Caco-2 (cell line): ENCODE measurements around the gene KIF20B. TPM values are rescaled to one million over a fixed set of nuclear protein-coding genes. Genes with fewer than 3 reads are reported as not detected.

Experiments used
- BruUV-seq: library from RNA; stranded (reverse); fragments of 400-500 nt; replicated peaks from 2 replicates; lab custom pipeline; 2021; lab: Mats Ljungman, UMichigan
- CTCF ChIA-PET: fragments of 300-600 bp; sonication (Branson Sonifier 250); formaldehyde crosslinking; loops from one replicate; lab custom pipeline; 2022; ENCODE audit warnings: antibody characterized with exemption; lab: Charles Lee
- POLR2A ChIA-PET: fragments of 300-600 bp; sonication (Branson Sonifier 250); formaldehyde crosslinking; loops from one replicate; lab custom pipeline; 2022; ENCODE audit warnings: antibody characterized with exemption; lab: Charles Lee
- DNase-seq, 2 experiments: peaks; one replicate each; pipeline versions ENCODE4 v3.0.0 to v3.0.0-alpha.2; 2020 to 2022
- H3K27me3 ChIP-seq: replicated peaks from 2 replicates; pipeline ENCODE4 v1.6.0; 2011; ENCODE audit warnings: low read length; ENCODE audit not compliant: control insufficient read depth, insufficient read depth
- H3K36me3 ChIP-seq: 2 replicates; pipeline ENCODE4 v1.5.1; 2011; ENCODE audit warnings: low read length; ENCODE audit not compliant: control insufficient read depth, insufficient read depth
- H3K4me1 ChIP-seq: fragments of 250-450 bp; sonication (Bioruptor Pico); 2 replicates; pipeline ENCODE4 v1.5.1; 2020; ENCODE audit warnings: mild to moderate bottlenecking
- H3K4me3 ChIP-seq: 2 replicates; pipeline ENCODE4 v1.5.1; 2011; ENCODE audit warnings: low read depth, mild to moderate bottlenecking, control low read depth, low read length
- H3K9me3 ChIP-seq: fragments of 250-450 bp; sonication (Bioruptor Pico); 2 replicates; pipeline ENCODE4 v1.5.1; 2020; ENCODE audit warnings: mild to moderate bottlenecking, moderate library complexity
- H3K27ac Mint-ChIP-seq: one replicate; pipeline ENCODE4 v1.8.0; 2022; ENCODE audit warnings: mixed read lengths; ENCODE audit not compliant: unreplicated experiment
- H3K27me3 Mint-ChIP-seq: one replicate; pipeline ENCODE4 v1.8.0; 2022; ENCODE audit warnings: mixed read lengths; ENCODE audit not compliant: insufficient read depth, unreplicated experiment
- H3K36me3 Mint-ChIP-seq: one replicate; pipeline ENCODE4 v1.8.0; 2022; ENCODE audit warnings: mild to moderate bottlenecking, mixed read lengths; ENCODE audit not compliant: insufficient read depth, unreplicated experiment
- H3K4me1 Mint-ChIP-seq: one replicate; pipeline ENCODE4 v1.8.0; 2022; ENCODE audit warnings: low read depth, mixed read lengths; ENCODE audit not compliant: unreplicated experiment
- H3K4me3 Mint-ChIP-seq: one replicate; pipeline ENCODE4 v1.8.0; 2022; ENCODE audit warnings: mild to moderate bottlenecking, moderate library complexity, mixed read lengths; ENCODE audit not compliant: unreplicated experiment
- H3K9me3 Mint-ChIP-seq: one replicate; pipeline ENCODE4 v1.8.0; 2022; ENCODE audit warnings: mixed read lengths; ENCODE audit not compliant: unreplicated experiment
- CTCF ChIP-seq, 2 experiments: fragments of 200-600 bp in 1 of 2; IDR thresholded peaks; 1 replicate in 1 of 2; 2 replicates in 1 of 2; pipeline versions ENCODE4 v1.5.1 to v1.8.0; 2011 to 2022; ENCODE audit warnings: antibody characterized with exemption in 1 of 2, control low read depth in 1 of 2, inconsistent platforms in 1 of 2, low read depth in 1 of 2, low read length in 1 of 2, mild to moderate bottlenecking in 1 of 2, moderate library complexity in 1 of 2; ENCODE audit not compliant: insufficient read depth in 1 of 2, severe bottlenecking in 1 of 2, unreplicated experiment in 1 of 2
- intact Hi-C: fragments of 100-400 bp; cut with micrococcal nuclease; formaldehyde crosslinking; loops from one replicate; pipeline ENCODE4 v1.10.0; 2022; ENCODE audit not compliant: unreplicated experiment
- total RNA-seq: library from RNA; stranded (reverse); gene quantifications from 2 replicates; pipeline ENCODE4 v1.2.3, GENCODE V29; 2022

Gene KIF20B
- total RNA-seq, 1 experiment from 2014 or later, result 43.9 TPM

GRCh38 chr10:89773081-89773480 lies 71.7 kb downstream of the KIF20B start:
- CTCF ChIA-PET, result no interaction called here

DNA sequence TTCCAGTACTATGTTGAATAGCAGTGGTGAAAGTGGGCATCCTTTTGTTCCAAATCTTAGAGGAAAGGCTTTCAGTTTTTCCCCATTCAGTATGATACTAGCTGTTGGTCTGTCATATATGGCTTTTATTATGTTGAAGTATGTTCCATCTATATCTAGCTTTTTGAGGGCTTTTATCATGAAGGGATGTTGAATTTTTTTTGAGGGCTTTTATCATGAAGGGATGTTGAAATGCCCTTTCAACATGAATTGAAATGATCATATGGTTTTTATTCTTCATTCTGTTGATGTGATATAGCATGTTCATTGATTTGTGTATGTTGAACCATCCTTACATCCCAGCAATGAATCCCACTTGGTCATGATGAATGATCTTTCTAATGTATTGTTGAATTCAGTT lies 75.3 kb downstream of the KIF20B start:
- BruUV-seq, result no TSS peak
- H3K4me1 ChIP-seq, result no peaks in the 10 kb centered on the region
- Mint-ChIP-seq H3K4me1 (no peaks in the 10 kb centered on the region), H3K36me3 (peaks cover 41% of the 10 kb centered on the region), H3K9me3 (no peaks in the 10 kb centered on the region), H3K4me3 (no peak overlapping the region), H3K27me3 (no peaks in the 10 kb centered on the region), H3K27ac (no peak overlapping the region)
- CTCF ChIA-PET, result no interaction called here
- no peaks in the 10 kb centered on the region; the same call in 1 of the 2 replicates for H3K36me3 ChIP-seq
- POLR2A ChIA-PET, result no interaction called here
- no peak overlapping the region for H3K4me3 ChIP-seq
- no peak for TF ChIP-seq CTCF (IDR thresholded peaks at IDR 0.05; ENCODE audit: insufficient read depth in 1 of 2, low read depth in 1 of 2, low read length in 1 of 2, severe bottlenecking in 1 of 2, unreplicated experiment in 1 of 2)
- no peak for DNase-seq
- intact Hi-C loops, result no loop called here
- H3K27me3 ChIP-seq, result no peaks in the 10 kb centered on the region
- 0 out of 2 replicates have a peak, but pooled peaks cover 3% of the 10 kb centered on the region for H3K9me3 ChIP-seq

More at GRCh38 chr10:89773081-89773480, 71.7 kb downstream of the KIF20B start:
- Histone ChIP-seq H3K4me1 (no peaks in the 10 kb centered on the region), H3K27me3 (no peaks in the 10 kb centered on the region), H3K36me3 (no peaks in the 10 kb centered on the region), H3K4me3 (no peak overlapping the region), H3K9me3 (0 out of 2 replicates have a peak, but pooled peaks cover 3% of the 10 kb centered on the region)
- no TSS peak for BruUV-seq
- intact Hi-C loops, result loop anchor here (5.0 kb wide), 1 partner anchor 346 kb away; no protein-coding TSS in a partner anchor
- H3K4me3 Mint-ChIP-seq, result no peak overlapping the region
- H3K4me1 Mint-ChIP-seq, result no peaks in the 10 kb centered on the region
- no peak for DNase-seq
- no peak for TF ChIP-seq CTCF (IDR thresholded peaks at IDR 0.05; ENCODE audit: insufficient read depth in 1 of 2, low read depth in 1 of 2, low read length in 1 of 2, severe bottlenecking in 1 of 2, unreplicated experiment in 1 of 2)
- no peak overlapping the region for H3K27ac Mint-ChIP-seq
- no peaks in the 10 kb centered on the region for H3K9me3 Mint-ChIP-seq
- peaks cover 52% of the 10 kb centered on the region for H3K36me3 Mint-ChIP-seq
- H3K27me3 Mint-ChIP-seq, result no peaks in the 10 kb centered on the region
- POLR2A ChIA-PET, result no interaction called here

GRCh38 chr10:89782470-89782869 lies 81.1 kb downstream of the KIF20B start:
- H3K4me3 Mint-ChIP-seq, result no peak overlapping the region
- H3K27me3 Mint-ChIP-seq, result no peaks in the 10 kb centered on the region
- Histone ChIP-seq H3K27me3 (no peaks in the 10 kb centered on the region), H3K4me3 (no peak overlapping the region), H3K4me1 (no peaks in the 10 kb centered on the region), H3K36me3 (no peaks in the 10 kb centered on the region; the same call in 1 of the 2 replicates), H3K9me3 (no peaks in the 10 kb centered on the region)
- no TSS peak for BruUV-seq
- intact Hi-C loops, result no loop called here
- no peaks in the 10 kb centered on the region for H3K4me1 Mint-ChIP-seq
- DNase-seq, result no peak
- peaks cover 13% of the 10 kb centered on the region for H3K36me3 Mint-ChIP-seq
- no peaks in the 10 kb centered on the region for H3K9me3 Mint-ChIP-seq
- no peak for TF ChIP-seq CTCF (IDR thresholded peaks at IDR 0.05; ENCODE audit: insufficient read depth in 1 of 2, low read depth in 1 of 2, low read length in 1 of 2, severe bottlenecking in 1 of 2, unreplicated experiment in 1 of 2)
- no peak overlapping the region for H3K27ac Mint-ChIP-seq
- ChIA-PET CTCF (no interaction called here), POLR2A (no interaction called here)
